A673 (cell line): ENCODE results near the gene RSPRY1. TPM values are rescaled to one million over a fixed set of nuclear protein-coding genes. Genes with fewer than 3 reads are reported as not detected.

Source experiments
- BruUV-seq: library from RNA; stranded (reverse); fragments of 400-500 nt; replicated peaks from 2 replicates; lab custom pipeline; 2021; lab: Mats Ljungman, UMichigan
- CTCF ChIA-PET: fragments of 300-600 bp; sonication (Branson Sonifier 250); formaldehyde crosslinking; loops from one replicate; lab custom pipeline; 2022; ENCODE audit warnings: antibody characterized with exemption; lab: Charles Lee
- POLR2A ChIA-PET: fragments of 300-600 bp; sonication (Branson Sonifier 250); formaldehyde crosslinking; loops from one replicate; lab custom pipeline; 2022; ENCODE audit warnings: antibody characterized with exemption; ENCODE audit not compliant: low non-redundant PET; lab: Charles Lee
- DNase-seq: peaks from one replicate; pipeline ENCODE4 v3.0.0-alpha.2; 2015; ENCODE audit warnings: low spot score
- H3K27ac ChIP-seq: fragments of 200-600 bp; sonication (generic); 2 replicates; pipeline ENCODE4 v1.5.1; 2016; ENCODE audit warnings: mixed run types, low read depth, mild to moderate bottlenecking, mixed read lengths, antibody characterized with exemption, low read length; ENCODE audit not compliant: poor library complexity, severe bottlenecking
- H3K27me3 ChIP-seq: fragments of 200-600 bp; sonication (generic); replicated peaks from 2 replicates; pipeline ENCODE4 v1.6.1; 2017; ENCODE audit warnings: mixed run types, low read depth, mild to moderate bottlenecking, mixed read lengths, antibody characterized with exemption, low read length; ENCODE audit not compliant: insufficient read depth, poor library complexity
- H3K36me3 ChIP-seq: fragments of 200-600 bp; sonication (generic); 2 replicates; pipeline ENCODE4 v1.6.1; 2016; ENCODE audit warnings: mixed run types, mild to moderate bottlenecking, mixed read lengths, antibody characterized with exemption, low read length; ENCODE audit not compliant: insufficient read depth, poor library complexity, severe bottlenecking
- H3K4me1 ChIP-seq: fragments of 200-600 bp; sonication (generic); 2 replicates; pipeline ENCODE4 v1.6.1; 2017; ENCODE audit warnings: mixed run types, mild to moderate bottlenecking, mixed read lengths, antibody characterized with exemption, low read length; ENCODE audit not compliant: insufficient read depth, poor library complexity, severe bottlenecking
- H3K4me3 ChIP-seq: fragments of 200-600 bp; sonication (generic); 2 replicates; pipeline ENCODE4 v1.5.1; 2016; ENCODE audit warnings: low read depth, mixed run types, mild to moderate bottlenecking, mixed read lengths, low read length; ENCODE audit not compliant: poor library complexity, severe bottlenecking
- H3K9me3 ChIP-seq: fragments of 200-600 bp; sonication (generic); 2 replicates; pipeline ENCODE4 v1.6.1; 2016; ENCODE audit warnings: mixed run types, low read depth, mild to moderate bottlenecking, mixed read lengths, antibody characterized with exemption, low read length; ENCODE audit not compliant: poor library complexity, severe bottlenecking
- EZH2 ChIP-seq: fragments of 200-600 bp; sonication (generic); IDR thresholded peaks from 2 replicates; pipeline ENCODE4 v1.6.1; 2017; ENCODE audit warnings: borderline replicate concordance, low read depth, mild to moderate bottlenecking, mixed read lengths, antibody characterized with exemption, low read length; ENCODE audit not compliant: poor library complexity, severe bottlenecking
- intact Hi-C: fragments of 100-400 bp; cut with micrococcal nuclease; formaldehyde crosslinking; loops from one replicate; pipeline ENCODE4 v1.10.0; 2022; ENCODE audit not compliant: unreplicated experiment
- total RNA-seq: library from RNA; stranded (reverse); gene quantifications from 2 replicates; pipeline ENCODE4 v1.2.3, GENCODE V29; 2021
- TF ChIP-seq, protein P1 (sequence below): fragments of 300-800, 200-600 bp; sonication (generic); conservative IDR thresholded peaks from 2 replicates; pipeline ENCODE4 v1.5.1; 2017; ENCODE audit warnings: low read depth, mild to moderate bottlenecking, antibody characterized with exemption, low read length, moderate library complexity, mixed read lengths

The RSPRY1 gene
- total RNA-seq, 1 experiment from 2014 or later, result 45.6 TPM

DNA sequence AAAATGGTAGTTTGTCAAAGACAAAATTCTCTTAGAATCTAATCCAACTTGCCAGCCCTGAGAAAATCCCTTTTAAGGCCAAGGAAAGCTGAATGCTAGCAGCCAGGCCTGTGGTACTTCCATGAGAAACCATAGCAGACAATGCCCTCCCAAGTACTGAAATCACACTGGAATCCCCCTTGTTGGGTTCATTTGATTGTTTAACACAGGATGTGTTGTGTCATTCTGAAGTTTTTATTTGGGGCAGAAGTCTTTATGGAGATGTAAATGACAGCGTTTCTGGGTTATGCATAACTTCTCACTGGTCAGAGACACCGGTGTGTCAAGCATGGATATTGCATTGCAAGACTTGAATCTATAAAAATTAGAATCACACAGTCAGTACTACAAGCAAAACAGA, 53.0 kb downstream of the RSPRY1 start:
- intact Hi-C loops, result no loop called here
- no peaks in the 10 kb centered on the region for H3K27me3 ChIP-seq
- ChIA-PET POLR2A (no interaction called here), CTCF (no interaction called here)
- no peaks in the 10 kb centered on the region for H3K9me3 ChIP-seq
- H3K27ac ChIP-seq, result no peak overlapping the region
- no peak overlapping the region for H3K4me3 ChIP-seq
- H3K4me1 ChIP-seq, result peaks cover 7% of the 10 kb centered on the region
- no peak for DNase-seq
- peaks cover 32% of the 10 kb centered on the region for H3K36me3 ChIP-seq
- TF ChIP-seq EZH2, result no peak
- TF ChIP-seq, protein P1, sequence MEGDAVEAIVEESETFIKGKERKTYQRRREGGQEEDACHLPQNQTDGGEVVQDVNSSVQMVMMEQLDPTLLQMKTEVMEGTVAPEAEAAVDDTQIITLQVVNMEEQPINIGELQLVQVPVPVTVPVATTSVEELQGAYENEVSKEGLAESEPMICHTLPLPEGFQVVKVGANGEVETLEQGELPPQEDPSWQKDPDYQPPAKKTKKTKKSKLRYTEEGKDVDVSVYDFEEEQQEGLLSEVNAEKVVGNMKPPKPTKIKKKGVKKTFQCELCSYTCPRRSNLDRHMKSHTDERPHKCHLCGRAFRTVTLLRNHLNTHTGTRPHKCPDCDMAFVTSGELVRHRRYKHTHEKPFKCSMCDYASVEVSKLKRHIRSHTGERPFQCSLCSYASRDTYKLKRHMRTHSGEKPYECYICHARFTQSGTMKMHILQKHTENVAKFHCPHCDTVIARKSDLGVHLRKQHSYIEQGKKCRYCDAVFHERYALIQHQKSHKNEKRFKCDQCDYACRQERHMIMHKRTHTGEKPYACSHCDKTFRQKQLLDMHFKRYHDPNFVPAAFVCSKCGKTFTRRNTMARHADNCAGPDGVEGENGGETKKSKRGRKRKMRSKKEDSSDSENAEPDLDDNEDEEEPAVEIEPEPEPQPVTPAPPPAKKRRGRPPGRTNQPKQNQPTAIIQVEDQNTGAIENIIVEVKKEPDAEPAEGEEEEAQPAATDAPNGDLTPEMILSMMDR, result no peak
- TSS peak; percentile 21 for BruUV-seq

DNA sequence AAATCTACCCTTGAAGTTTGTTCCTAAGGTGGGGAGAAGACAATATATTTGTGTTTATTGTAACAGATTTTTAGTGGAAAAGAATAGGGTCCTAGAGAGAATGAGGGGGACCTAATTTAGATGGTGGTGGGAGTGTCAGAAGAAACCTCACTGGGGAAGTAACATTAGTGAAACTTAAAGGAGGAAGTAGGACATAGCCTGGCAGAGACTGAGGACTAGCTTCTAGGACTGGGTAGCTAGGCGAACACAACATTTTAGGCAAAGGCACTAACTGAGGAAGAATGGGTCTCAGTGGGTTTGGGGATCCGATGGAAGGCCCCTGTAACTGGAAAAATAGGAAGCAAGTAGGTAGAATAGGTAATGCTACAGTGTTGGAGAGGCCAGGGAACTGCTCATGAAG, 54.7 kb downstream of the RSPRY1 start:
- Histone ChIP-seq H3K27ac (no peak overlapping the region), H3K27me3 (no peaks in the 10 kb centered on the region), H3K4me3 (no peak overlapping the region), H3K4me1 (peaks cover 8% of the 10 kb centered on the region), H3K9me3 (no peaks in the 10 kb centered on the region), H3K36me3 (peaks cover 22% of the 10 kb centered on the region)
- ChIA-PET POLR2A (no interaction called here), CTCF (no interaction called here)
- BruUV-seq, result no TSS peak
- TF ChIP-seq EZH2, result no peak
- TF ChIP-seq, protein P1, result no peak
- intact Hi-C loops, result no loop called here
- DNase-seq, result no peak

DNA sequence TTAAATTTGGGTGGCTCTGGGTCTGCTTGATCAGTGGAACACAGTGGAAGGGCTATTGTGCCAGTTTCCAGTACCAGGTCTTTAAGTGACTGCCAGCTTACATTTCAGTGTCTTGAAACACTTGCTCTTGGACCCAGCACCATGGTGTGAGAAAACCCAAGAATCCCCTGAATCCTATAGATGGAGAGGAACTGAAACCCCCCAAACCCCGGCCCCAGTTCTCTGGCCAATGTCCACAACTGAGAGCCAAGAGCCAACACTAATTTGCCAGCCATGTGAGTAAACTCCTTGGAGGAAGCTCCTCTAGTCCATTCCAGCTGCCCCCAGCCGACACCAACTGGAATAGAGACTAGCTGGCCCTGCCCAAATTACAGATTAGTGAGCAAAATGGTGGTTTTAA, 56.5 kb downstream of the RSPRY1 start:
- no peak overlapping the region for H3K4me3 ChIP-seq
- intact Hi-C loops, result no loop called here
- CTCF ChIA-PET, result no interaction called here
- H3K4me1 ChIP-seq, result peaks cover 6% of the 10 kb centered on the region
- DNase-seq, result no peak
- no peaks in the 10 kb centered on the region for H3K27me3 ChIP-seq
- H3K36me3 ChIP-seq, result peaks cover 25% of the 10 kb centered on the region
- H3K9me3 ChIP-seq, result no peaks in the 10 kb centered on the region
- POLR2A ChIA-PET, result no interaction called here
- no TSS peak for BruUV-seq
- no peak for TF ChIP-seq EZH2
- TF ChIP-seq, protein P1, result no peak
- no peak overlapping the region for H3K27ac ChIP-seq
